ENCODE measurements around the gene CDC45.

DNA sequence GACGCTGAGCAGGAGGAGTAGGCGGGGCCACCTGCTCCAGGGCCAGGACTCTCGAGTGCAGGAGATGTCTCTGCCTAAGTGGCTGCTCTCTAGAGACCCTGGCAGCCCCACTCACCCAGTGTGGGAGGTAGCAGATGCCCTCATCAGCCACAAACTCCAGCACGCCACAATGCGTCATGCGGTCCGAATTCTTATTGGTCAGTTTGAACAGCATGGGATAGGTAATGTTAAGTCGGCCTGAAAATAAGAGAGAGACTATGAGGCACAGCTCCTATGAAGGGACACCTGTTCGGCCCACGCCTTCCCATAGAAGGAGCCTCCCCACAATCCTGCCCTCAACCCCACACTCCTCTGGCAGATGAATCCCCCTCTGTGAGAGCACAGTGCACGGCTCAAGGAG, 8.1 kb upstream of the CDC45 start:
- TF ChIP-seq, protein P1, sequence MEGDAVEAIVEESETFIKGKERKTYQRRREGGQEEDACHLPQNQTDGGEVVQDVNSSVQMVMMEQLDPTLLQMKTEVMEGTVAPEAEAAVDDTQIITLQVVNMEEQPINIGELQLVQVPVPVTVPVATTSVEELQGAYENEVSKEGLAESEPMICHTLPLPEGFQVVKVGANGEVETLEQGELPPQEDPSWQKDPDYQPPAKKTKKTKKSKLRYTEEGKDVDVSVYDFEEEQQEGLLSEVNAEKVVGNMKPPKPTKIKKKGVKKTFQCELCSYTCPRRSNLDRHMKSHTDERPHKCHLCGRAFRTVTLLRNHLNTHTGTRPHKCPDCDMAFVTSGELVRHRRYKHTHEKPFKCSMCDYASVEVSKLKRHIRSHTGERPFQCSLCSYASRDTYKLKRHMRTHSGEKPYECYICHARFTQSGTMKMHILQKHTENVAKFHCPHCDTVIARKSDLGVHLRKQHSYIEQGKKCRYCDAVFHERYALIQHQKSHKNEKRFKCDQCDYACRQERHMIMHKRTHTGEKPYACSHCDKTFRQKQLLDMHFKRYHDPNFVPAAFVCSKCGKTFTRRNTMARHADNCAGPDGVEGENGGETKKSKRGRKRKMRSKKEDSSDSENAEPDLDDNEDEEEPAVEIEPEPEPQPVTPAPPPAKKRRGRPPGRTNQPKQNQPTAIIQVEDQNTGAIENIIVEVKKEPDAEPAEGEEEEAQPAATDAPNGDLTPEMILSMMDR (IDR thresholded peaks at IDR 0.05): no peak
- TF ChIP-seq POLR2AphosphoS5 (IDR thresholded peaks at IDR 0.05) (no peak), POLR2A (IDR thresholded peaks at IDR 0.05) (no peak), EP300 (IDR thresholded peaks at IDR 0.05) (no peak)

All from sigmoid colon (tissue), 4 donors.